ENCODE results near the gene SLC12A7.
"Not testable (repeated sequence)": the region's sequence is repeated elsewhere in the genome, so short reads cannot be mapped to it uniquely, and the experiment has no call there.

The SLC12A7 gene

DNA sequence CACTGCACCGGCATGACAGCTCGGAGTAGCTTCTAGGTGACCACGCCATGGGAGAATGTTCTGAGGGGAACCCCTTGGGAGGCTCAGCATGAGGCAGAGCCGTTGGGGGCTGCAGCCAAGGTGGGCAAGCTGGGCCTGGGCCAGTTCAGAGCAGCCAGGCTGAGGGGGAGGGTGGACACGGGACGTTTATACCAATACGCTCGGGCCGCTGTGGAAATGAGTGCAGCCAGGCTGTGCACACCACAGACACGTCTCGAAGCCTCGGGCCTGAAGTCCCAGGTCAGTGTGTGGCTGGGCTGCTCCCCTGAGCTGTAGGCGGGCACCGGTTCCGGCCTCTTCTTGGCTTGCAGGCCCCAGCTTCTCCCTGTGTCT, 28.9 kb upstream of the SLC12A7 start:
- no peak for DNase-seq (ENCODE audit: low spot score)

DNA sequence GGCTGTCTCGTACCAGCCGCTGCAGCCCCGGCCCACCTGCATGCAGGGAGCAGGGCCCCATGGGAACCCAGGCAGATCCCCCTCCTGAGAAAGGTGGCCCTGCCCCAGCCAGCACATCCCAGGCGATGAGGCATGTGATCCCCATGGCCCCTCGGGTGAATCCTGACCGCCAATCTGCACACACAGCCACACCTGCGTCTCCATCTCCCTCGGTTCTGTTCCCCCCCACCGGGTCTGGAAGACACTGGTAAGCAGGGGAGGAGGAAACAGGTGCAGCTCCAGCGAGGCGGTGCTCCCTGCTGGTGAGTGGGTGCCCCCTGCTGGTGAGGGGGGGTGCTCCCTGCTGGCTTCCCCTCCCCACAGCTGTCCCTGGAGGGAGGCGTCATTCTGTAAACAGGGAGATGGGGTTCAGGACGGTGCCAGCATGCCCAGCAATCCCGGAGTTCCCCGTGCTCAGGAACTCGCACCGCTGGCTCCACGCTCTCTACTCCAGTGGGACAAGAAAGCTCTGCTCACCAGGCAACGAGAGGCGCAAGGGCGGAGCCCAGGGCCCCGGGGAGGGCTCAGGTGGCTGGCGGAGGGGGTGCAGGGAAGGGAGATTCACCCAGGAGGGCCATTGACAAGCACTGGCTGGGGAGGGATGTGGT, 28.4 kb upstream of the SLC12A7 start:
- peak; percentile 29 for DNase-seq (ENCODE audit: low spot score)

DNA sequence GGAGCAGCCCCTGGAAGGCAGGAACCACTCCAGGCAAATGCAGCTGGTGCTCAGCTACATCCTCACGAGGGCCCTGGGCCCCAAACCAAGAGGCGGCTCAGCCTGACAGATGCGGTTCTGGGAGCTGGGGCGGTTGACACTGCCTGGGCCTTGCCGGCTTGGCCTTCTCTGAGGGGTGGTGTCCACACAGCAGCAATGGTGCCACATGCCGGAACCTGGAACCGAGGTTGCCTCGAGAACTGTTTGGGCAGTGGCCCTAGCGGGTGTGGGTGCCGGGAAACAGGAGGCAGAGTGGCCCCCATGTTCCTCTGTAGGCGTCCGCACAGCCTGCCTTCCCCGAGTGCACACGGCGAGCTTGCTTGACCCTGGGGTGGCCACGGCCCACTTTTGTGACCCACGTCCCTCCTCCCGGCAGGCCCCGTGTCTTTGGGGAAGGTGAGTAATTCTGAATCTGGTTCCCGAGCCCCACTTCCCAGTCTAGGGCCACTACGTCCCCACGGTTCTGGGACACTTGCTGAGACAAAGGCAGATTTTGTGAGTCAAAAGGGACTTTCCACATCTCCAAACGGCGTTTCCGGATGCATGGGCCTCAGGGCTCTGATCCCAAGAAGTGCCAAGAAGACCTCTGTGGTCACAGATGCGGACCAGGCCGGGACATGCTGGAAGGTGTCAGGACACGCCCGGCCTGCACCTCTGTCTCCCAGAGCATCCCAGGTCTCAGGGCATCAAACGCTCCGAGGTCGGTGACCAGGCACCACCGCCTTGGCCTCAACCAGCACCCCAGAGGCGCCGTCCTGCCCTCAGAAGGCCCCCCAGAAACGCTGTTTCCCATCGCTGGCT, 27.7 kb upstream of the SLC12A7 start:
- DNase-seq (ENCODE audit: low spot score): no peak

DNA sequence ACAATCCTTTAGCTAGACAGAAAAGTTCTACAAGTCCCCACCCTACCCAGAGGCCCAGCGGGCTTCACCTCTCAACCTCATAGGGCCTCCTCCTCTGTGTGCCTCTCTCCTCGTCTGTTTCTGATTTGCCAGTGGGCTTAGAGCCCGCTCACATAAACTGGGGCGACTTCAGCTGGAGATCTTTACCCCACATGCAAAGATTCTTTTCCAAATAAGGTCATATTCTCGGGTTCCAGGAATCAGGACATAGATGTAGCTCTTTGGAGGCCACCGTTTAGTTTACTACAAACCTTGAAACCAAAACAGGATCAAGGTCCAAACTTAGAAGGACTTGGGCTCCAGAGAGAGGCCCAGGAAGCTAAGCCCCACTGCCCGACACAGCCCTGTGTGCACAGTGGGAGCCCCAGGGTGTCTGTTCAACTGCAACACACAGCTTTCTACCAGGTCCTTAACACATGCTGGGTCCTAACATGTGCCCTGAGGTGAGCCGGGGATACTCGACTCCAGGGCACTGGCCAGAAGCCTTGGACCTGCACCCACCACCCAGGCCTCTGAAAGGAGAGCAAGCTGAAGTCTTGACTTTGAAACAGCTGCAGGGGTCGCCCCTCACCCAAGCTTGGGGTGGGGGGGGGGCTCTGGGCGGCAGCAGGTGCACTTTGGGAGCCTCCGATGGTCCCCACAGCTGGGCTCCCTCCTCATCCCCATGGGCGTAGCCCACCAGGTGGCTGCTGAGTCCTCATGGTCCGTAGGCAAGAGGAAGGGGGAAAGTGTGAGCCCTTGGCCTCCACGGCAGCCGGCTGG, 26.8 kb upstream of the SLC12A7 start:
- no peak for DNase-seq (ENCODE audit: low spot score)

- DNase-seq (ENCODE audit: low spot score): no peak
These were observed 25.9 kb upstream of the SLC12A7 start for GRCh38 chr5:1137567-1138444.

DNA sequence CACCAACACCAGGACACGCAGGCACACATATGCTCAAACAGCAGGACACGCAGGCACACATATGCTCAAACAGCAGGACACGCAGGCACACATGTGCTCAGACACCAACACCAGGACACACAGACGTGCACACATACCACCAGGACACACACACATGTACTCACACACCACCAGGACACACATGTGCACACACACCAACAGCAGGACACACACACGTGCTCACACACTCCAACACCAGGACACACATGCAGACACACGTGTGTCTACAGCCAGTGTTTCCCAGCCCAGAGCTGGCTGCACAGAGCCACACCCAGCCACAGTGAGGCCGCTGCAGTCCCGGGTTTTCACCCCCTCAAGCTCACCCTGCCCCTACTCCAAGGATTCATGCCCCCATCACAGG, 25.0 kb upstream of the SLC12A7 start:
- no peak for DNase-seq (ENCODE audit: low spot score)

- DNase-seq (ENCODE audit: low spot score): no peak
These were observed 24.0 kb upstream of the SLC12A7 start for GRCh38 chr5:1135696-1136525.

GRCh38 chr5:1134478-1134877, 22.6 kb upstream of the SLC12A7 start:
- no peak for DNase-seq (ENCODE audit: low spot score)

DNA sequence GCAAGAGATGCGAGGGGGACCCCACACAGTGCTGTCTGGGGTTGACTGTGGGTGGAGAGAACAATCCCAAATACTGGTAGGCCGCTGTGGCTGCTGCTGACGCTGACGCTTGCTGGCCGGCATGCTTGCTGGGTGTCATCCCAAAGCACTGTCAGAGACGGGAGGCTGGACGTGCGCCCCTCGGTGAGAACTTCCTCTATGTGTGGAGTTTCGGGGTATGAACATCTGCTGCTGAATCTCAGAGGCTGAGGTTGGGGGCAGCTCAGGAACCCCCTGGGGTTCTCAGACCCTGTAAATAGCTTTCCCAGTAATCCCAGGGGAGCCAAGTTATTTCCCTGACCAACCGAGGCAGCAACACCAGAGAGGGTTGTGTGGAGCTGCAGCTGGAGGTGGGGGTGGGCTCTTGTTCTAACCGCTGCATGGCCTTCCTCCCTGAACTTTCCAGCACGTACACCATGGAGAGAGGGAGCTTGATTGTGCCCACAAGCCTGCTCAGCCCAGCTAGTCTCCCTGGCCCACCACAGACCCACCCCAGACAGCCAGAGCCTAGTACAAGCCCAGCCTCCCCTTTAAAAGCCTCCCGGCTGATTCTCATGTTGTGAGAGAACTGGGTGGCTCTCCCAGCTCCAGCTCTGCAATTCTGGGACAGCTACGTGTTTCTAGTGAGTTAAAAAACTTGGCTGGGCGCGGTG, 21.8 kb upstream of the SLC12A7 start:
- DNase-seq (ENCODE audit: low spot score): no peak

- no peak for DNase-seq (ENCODE audit: low spot score)
These were observed 21.2 kb upstream of the SLC12A7 start for GRCh38 chr5:1133108-1133507.

GRCh38 chr5:1132570-1132969, 20.7 kb upstream of the SLC12A7 start:
- no peak for DNase-seq (ENCODE audit: low spot score)

GRCh38 chr5:1131726-1132125, 19.9 kb upstream of the SLC12A7 start:
- DNase-seq (ENCODE audit: low spot score): no peak

DNA sequence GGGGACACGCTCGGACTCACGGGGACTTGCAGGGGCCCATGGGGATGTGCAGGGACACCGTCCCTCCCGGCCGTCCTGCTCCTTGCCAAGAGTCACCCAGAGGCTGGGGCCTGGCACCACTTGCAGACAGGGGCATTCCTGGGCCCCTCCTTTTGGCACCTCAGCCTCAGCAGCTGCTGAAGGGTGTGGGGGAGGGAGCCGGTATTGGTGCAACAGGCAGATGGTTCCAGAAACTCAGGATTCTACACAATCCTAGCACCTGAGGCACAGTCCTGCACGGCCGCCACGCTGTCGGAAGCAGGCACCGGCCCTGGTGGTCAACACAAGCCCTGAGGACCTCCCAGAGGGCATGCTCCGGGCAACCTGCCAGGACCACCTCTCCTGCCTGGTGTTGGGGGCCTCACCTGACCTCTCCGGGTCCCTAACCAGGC, 19.3 kb upstream of the SLC12A7 start:
- no peak for DNase-seq (ENCODE audit: low spot score)

DNA sequence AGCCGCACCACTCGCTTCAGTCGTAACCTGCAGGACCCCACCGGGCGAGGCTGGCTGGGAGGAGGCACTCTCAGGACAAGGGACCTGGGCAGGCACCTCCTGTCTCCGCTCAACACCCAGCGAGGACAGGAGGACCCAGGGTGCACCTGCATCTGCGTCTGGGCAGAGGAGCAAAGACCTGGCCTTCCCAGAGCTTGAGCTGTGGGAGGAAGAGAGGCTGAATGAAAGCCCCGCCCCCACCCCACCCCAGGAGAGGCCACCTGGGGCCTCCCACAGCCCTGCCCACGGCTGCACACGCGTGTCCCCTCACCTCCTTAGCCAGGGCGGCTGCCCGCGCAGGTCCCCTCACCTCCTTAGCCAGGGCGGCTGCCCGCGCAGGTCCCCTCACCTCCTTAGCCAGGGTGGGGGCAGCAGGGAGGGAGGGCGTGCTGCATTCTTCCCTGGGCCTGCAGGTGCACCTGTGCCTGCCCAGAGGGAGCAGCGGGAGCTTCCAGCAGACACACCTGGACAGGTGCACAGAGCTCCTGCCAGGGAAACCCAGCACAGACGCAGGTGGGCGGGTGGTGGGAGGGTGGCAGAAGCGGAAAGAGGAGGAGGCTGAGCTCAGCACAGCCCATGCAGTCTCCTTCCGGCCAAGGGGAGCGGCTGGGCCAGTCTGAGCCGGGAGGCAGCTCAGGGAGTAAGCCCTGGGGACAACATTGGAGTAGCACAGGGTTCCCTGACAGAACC, 18.5 kb upstream of the SLC12A7 start:
- DNase-seq (ENCODE audit: low spot score): no peak

GRCh38 chr5:1129711-1130055, 17.8 kb upstream of the SLC12A7 start:
- DNase-seq (ENCODE audit: low spot score): no peak

DNA sequence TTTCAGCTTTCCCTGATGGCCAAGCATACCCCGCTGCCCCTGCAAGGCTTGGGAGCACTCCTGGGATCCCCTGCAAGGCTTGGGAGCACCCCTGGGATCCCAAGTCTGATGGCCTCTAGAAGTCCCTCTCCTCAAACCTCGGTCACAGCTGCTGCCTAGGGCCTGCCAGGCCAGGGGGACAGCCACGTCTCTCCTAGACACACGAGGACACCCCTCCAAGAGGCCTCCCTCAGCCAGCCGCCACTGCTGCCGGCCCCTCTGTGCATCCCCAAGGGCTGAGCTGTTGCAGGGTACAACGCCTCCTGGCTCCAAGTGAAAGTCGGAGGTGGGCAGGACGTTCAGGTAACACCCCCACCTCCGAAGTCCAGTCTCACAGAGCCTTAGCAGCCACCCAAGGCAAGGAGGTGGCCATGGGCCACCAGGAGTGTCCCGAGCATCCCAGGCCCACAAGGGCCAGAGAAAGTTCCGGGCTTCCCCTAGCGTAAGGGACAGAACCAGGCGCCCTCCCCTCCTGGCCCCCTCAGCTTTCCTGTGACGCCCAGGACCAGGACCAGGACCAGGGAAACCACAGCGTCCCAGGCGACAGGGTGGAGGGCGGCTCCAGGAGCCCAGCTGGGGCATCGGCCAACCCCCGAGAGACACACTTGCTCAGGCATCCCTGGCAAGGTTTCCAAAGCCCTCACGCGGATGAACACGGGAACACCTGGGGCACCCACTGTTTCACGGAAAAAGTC, 17.3 kb upstream of the SLC12A7 start:
- DNase-seq (ENCODE audit: low spot score): no peak

DNA sequence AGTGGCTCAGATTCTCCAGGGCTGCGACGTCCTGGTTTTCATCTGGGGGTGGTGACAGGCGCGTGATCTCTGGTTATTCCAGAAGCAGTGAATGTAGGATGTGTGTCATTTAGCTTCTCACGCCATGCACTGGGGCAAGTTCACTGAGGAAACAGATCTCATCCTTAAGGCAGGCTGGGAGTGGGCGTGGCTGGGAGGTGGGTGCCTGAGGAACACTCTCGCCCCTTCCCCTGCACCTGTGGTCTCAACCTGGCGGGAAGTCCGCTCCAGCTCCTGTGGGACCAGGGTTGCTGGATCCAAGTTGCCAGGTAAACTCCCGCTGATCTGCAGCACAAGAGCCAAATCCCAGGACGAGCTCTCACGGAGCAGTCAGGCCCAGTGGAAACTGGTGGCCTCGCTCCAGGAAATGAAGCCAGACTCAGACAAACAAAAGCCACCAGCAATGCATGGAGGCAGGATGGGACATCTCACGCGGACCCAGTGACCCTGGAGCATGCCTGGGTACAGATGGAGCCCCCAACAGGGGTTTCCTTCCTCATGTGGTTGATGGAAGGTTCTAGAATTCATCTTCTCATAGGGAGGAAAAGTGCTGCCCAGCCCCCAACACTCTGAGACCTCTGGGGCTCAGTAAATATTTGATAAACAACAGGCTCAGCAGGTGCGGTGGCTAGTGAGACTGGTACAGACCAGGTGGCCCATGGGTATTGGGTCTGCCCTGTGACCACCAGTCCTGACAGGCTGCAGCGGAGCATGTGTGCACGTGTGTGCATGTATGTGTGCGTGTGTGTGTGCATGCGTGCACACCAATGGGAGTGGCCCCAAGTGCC, 16.3 kb upstream of the SLC12A7 start:
- DNase-seq (ENCODE audit: low spot score): no peak

DNA sequence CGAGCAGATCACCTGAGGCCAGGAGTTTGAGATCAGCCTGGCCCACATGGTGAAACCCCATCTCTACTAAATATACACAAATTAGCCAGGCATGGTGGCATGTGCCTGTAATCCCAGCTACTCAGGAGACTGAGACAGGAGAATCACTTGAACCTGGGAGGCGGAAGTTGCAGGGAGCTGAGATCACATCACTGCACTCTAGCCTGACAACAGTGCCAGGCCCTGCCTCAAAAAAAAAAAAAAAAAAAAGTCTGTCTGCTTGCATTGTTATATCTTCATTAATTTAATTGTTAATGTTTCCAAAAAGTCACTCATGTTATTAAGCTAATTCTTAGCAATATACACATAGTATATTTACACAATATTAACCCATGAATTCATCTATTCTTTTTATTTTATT, 13.8 kb upstream of the SLC12A7 start:
- DNase-seq (ENCODE audit: low spot score): not testable (repeated sequence)

Measured in putamen (tissue), 1 donor.